GM10847 (cell line): ENCODE data around the gene SHTN1.

Experiments
- POLR2A ChIP-seq: IDR thresholded peaks from 2 replicates; pipeline ENCODE4 v1.6.1; 2011; ENCODE audit not compliant: insufficient read length; ENCODE audit errors: extremely low read depth

Gene SHTN1

DNA sequence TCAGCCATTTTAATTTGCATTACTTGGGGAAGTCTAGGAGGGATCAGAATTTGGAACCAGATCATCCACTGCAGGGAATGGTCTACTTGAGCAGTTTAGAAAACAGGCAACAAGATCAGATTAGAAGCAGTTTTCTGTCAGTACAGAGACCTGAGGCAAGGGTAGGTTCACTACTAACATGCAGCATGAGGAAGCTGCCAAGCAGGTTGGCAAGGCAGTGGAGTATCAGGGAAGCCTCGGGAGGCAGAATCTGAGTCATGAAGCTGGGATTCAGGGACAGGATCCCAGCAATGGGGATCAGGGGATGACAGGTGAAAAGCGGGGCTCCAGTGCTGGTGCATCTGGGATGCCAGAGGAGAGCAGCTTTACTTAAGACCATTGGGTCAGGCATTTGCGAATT is 127.6 kb downstream of the SHTN1 start:
- TF ChIP-seq POLR2A = no peak

DNA sequence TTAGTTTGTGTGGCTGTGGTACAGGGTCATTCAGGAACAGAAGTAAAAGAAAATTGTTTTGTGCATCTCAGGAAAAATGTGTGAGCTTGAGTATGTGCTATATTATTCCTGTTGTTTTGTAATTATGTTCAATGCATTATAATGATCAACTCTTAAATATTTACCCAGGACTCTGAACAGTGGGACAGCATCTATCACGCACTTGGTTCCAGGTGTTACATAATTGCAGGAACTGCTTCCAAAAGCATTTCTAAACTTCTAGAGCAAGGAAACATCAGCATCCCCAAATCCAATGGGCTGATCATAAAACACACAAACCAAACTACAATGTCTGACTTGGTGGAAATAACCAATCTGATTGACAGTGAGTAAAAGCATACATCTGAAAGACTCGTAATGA is 129.1 kb downstream of the SHTN1 start:
- no peak for TF ChIP-seq POLR2A

DNA sequence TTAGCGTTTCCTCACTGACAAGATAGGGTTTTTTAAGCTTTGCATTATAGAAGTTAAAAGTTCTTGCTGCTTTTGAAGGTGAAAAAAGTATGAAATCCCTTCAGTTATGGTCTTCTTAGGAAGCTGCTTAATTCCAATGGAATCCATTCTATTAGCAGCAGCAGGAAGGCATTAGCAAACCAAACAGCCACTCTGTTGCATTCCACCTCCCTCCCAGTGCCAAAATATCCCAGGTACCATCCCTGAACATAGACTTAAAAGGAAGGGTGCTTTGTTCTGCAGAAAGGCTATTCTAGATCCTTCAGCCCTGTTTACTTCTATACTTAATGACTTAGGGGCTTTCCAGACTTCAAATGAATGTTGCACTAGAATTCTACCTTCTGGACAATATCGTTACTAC is 131.9 kb downstream of the SHTN1 start:
- TF ChIP-seq POLR2A = no peak

DNA sequence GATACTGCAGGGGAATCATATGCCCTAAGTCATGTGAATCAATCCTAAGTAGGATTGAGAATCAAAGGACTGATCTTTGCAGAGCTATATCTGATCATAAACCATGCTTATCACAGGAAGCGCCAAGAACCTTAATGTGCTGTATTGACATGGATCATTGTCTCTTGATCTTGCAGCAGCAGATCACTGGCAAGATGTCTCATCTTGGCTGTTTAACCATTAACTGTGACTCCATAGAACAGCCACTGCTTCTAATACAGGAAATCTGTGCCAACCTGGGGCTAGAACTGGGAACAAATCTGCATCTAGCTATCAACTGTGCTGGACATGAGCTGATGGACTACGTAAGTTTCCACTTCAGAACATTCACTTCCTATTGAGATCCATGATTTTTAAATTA is 134.0 kb downstream of the SHTN1 start:
- TF ChIP-seq POLR2A = no peak

DNA sequence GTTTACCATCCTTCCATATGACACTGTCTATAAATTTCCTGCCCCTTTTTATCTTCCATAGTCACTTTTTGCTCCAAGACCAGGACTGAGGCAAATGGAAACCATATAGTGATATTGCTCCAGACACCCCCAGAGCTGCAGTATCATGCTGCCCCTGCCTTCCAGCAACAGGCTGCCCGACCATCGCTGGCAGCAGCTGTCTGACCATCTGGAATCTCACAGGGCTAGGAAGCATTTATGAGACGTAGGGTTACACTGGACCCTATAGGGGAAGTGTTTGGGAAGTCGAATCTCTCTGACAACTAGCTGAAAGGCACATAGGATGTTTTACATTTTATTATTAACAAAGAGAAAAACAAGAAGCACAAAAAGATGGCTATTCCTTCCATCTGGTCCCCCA is 136.3 kb downstream of the SHTN1 start:
- TF ChIP-seq POLR2A = no peak

DNA sequence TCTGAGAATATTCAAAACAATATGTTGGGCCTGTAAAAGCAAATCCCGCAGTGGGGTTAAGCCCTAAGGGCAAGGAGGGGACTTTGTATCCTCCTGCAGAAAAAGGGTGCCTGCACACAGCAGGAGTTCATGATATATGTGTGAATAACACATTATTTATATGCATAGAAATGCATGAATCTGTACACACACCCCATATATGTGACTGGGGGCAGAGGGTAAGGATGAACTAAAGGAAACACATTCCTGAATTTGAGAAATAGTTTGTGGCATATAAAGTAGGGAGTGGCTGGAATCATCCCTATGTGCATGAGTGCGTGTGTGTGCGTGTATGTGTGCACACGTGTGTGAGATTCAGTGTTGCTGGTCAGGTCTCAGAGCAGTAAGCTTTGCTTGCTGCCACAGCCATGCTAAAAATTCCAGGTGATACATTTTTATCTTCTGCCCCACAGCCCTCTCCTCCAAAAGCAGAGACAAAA is 136.8 kb downstream of the SHTN1 start:
- TF ChIP-seq POLR2A = no peak

DNA sequence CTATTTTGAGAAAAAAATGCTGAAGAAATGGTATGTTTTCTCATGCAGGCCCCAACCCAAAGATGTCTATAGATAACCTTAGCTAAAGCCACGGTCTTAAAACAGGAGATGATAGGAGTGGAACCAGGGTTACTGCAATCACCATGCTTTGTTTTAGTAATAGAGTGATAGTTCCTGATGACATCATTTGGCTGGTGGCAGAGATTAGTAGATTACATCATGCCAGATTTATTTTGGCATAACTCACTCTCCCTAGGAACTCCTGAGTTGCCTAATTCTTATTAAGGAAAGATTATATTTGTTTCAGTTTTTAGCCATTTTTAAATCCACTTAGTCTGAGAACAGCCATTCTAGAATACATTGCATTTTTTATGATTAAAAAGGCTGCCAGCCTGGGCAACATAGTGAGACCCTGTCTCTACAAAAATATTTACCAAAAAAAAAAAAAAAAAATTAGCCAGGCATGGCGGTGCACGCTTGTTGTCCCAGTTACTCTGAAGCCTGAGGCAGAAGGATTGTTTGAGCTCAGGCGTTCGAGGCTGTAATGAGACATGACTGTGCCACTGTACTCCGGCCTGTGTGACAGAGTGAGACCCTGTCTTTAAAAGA is 137.9 kb downstream of the SHTN1 start:
- TF ChIP-seq POLR2A = no peak

DNA sequence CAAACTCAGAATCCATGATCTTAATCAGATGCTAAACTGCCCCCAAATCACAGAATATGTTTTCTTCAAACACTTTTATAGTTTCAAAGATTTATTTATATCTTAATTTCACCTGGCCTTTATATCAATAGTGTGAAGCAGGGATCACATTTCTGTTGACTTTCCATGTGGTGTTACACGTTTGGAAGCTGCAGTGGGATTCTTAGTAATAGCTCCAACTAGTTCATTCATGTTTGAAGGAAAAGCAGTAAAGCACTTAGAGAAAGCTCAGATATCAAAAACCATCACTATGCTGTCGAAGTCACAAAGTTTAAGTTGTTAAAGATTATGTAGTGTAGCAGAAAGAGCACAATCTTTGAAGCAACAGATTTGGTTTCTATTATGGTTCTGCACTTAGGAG is 138.9 kb downstream of the SHTN1 start:
- TF ChIP-seq POLR2A = no peak

DNA sequence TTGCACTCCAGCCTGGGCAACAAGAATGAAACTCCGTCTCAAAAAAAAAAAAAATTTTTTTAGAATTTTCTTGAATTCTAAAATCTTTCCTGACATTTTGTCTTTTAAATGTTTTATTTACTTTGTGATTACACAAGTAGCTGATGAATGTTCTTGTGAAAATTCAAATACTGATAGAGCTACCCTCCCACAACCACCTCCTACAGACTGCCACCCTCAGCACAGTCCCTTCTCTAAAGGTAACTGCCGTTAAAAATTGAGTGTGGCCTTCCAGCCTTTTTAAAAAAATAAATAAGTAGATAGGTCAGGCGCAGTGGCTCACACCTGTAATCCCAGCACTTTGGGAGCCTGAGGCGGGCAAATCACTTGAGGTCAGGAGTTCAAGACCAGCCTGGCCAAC is 140.6 kb downstream of the SHTN1 start:
- no peak for TF ChIP-seq POLR2A

DNA sequence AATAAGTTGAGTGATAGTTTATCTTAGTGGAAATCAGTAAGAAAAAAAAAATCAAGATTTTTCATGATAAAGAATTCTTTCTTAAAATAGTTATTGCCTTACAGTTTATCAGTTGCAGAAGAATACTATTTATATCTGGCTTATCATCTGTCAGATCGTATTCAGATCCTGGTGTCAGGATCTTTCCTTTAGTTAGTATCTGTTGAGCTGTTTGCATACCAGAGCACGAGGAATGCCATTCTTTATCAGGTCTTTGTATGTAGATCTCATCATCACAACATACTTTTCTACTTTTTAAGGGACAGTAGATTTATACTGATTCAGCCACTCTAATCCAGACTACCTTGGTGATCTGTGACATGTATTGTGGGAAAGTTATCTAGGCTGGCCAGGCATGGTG is 143.2 kb downstream of the SHTN1 start:
- TF ChIP-seq POLR2A = no peak

DNA sequence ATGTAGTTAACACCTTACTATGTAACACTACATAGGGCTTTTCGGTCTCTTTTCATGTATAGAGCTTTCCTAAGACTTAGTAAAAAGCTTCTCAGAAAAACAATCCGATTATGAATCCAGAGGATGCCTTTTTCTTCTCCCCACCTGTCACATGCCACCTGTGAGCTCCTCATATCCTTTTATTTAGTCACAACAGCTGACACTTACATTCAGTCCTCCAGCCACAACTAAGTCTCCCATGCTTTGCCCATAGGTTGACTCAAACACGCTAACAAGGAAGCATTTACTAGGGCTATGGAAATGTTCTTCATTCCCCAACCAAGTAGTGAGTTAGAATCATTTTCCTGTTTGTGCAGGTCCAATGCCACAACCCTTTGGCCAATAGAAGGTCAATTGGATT is 147.8 kb downstream of the SHTN1 start:
- no peak for TF ChIP-seq POLR2A

DNA sequence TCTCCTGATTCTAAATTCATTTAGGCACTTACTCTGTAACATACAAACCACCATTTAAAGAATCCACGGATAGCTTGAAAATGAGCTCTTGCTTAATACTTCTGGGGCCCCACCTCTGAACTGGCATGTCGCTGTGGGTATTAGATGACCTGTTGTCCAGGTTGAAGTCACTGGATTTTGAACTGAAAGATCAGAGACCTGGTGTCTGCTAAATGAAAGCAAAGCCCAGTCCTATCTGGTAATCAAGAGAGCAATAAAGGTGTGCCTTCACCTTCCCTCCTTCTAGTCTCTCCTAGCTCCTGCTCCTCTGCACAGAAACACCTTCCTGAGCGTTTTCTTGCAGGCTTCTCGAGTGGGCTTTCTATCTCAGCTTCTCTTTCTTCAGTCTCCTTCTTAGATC is 151.3 kb downstream of the SHTN1 start:
- TF ChIP-seq POLR2A = no peak

DNA sequence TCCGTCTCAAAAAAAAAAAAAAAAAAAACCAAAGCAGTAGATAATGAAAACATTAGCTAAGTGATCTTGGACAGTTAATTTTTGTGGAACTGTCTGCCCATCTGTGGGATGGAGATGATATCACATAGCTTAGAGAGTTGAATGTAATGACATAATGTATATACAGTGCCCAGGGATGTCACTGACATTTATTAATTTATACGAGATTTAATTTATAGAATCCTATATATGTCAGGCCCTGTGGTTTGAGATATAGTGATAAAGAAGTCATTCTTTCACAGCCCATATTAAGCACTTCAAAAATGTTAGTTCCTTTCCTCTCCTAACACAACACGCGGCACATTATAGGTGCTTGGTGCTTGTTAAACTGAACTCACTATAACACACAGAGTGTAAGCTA is 151.7 kb downstream of the SHTN1 start:
- TF ChIP-seq POLR2A = no peak

DNA sequence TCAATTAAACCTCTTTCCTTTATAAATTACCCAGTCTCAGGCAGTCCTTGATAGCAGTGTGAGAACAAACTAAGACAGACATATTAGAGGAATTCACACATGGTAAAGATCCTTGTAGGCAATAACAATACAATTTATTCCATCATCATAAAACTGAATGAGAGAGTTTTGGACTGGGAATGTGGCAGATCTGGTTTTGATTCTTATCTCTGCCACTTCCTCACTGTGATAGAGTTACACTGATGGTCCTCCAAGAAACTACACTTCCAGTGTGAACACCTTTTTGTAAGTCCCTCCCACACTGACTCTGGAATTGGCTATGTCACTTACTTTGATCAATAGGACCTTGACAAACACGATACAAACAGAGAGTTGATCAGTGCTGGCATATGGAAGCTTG is 152.7 kb downstream of the SHTN1 start:
- no peak for TF ChIP-seq POLR2A

DNA sequence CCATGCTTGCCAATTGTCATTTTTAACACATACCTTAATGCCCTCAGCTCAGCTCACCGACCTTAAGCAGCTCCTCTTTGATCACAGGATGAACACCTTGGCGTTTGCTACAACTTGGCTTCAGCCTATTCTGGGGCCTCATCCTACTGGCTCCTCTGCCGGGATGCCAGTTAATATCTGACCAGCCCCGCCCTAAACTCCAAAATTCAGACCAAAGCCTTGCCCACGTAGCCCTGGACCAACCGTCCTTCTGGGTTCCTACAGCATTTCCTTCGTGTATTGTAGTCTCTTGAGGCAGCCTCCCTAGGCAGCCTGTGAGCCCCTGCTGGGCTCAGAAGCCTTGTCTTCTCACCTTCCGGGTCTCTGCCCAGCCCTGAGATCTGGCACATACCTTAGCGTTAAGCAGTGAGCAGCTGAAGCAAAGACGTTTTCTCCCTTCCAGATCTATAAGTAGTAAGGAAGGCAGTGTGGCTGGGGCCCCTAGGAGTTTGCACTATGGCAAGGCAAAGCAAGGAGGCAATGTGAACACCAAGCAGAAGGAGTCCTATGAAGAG is 154.9 kb downstream of the SHTN1 start:
- TF ChIP-seq POLR2A = no peak

DNA sequence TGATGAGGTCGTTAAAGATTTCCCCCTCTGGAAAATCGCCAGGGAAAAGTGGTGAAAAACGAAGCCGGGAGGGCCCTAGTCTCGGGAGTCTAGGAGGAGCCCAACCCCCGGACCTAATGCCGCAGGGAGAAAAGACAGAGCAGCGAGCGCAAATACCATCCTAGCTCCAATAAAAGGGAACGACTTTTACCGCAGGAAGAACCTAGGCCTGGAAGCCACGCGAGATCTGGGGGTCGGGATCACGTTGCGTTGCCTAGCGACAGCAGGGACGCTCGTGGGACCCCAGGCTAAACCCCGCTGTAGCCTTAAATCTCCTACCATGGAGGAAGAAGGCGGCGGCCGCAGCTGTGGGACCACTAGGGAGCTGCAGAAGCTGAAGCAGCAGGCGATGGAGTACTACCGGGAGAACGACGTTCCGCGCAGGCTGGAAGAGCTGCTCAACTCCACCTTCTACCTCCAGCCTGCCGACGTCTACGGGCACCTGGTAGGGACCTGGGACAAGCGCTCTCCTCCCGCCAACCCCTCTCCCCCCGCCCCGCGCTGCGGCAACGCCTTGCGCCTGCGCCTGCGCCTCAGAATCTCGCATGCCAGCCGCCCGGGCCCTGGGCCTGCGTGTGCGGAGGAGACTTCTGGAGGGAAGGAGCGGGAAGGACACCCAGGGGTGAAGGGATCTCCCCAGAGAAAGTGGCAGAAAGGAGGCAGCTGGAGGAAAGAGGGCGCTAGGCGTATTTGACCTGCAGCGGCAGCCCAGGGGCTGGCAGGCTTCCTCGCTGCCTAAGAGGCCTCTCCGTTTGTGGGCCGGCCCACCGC is 155.5 kb downstream of the SHTN1 start, which contains the start of gene ENO4:
TSS of gene ENO4 (plus strand) at position 252 of the 810 bp plus-strand sequence. CDS start at position 320, 68 bp downstream.
- no peak for TF ChIP-seq POLR2A

DNA sequence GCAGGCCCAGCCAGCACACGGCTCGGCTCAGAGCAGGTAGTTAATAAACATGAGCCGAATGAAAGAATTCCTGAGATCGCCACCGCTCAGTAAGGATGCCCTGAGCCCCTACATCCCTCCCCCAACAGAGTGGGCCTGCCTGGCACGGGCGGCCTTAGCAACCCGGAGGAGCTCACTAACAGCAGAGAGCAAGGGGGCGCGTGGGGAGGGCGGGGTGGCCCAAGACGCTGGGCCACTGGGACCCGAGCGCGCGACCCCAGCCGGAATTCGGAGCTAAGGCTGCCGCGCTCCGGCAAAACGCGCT is 156.1 kb downstream of the SHTN1 start:
- no peak for TF ChIP-seq POLR2A
